ENCODE results near the gene LIMS2.
A peak's percentile ranks its signal among the peaks of the same experiment; 100 is the strongest.

The LIMS2 gene

GRCh38 chr2:127700527-127701192 is 25.3 kb upstream of the LIMS2 start:
- DNase-seq = peak; percentile 17

GRCh38 chr2:127698553-127699355 is 23.4 kb upstream of the LIMS2 start:
- no peak for DNase-seq

- no peak for DNase-seq
These were observed 22.3 kb upstream of the LIMS2 start for GRCh38 chr2:127697482-127698180.

- peak; percentile 41 for DNase-seq
These were observed 20.5 kb upstream of the LIMS2 start for GRCh38 chr2:127695491-127696472.

- DNase-seq = no peak
These were observed 19.7 kb upstream of the LIMS2 start for GRCh38 chr2:127694986-127695385.

GRCh38 chr2:127690696-127691095 is 15.4 kb upstream of the LIMS2 start:
- no peak for DNase-seq

- DNase-seq = no peak
These were observed 13.1 kb upstream of the LIMS2 start for GRCh38 chr2:127688405-127688804.

- DNase-seq = no peak
These were observed 10.2 kb upstream of the LIMS2 start for GRCh38 chr2:127685410-127686080.

GRCh38 chr2:127683757-127684156 is 8.4 kb upstream of the LIMS2 start:
- no peak for DNase-seq

- DNase-seq = no peak
These were observed 7.7 kb upstream of the LIMS2 start for GRCh38 chr2:127683056-127683455.

- no peak for DNase-seq
These were observed 6.9 kb upstream of the LIMS2 start for GRCh38 chr2:127681976-127682857.

- DNase-seq = no peak
These were observed 6.0 kb upstream of the LIMS2 start for GRCh38 chr2:127681288-127681804.

GRCh38 chr2:127680706-127681287 is 5.5 kb upstream of the LIMS2 start:
- DNase-seq = no peak

- DNase-seq = no peak
These were observed 4.5 kb upstream of the LIMS2 start for GRCh38 chr2:127679680-127680361.

- DNase-seq = no peak
These were observed 3.7 kb upstream of the LIMS2 start for GRCh38 chr2:127678991-127679390.

GRCh38 chr2:127678531-127678930 is 3.2 kb upstream of the LIMS2 start:
- no peak for DNase-seq

GRCh38 chr2:127676906-127677305 is 1.6 kb upstream of the LIMS2 start:
- DNase-seq = no peak

- no peak for DNase-seq
These were observed 805 bp downstream of the LIMS2 start for GRCh38 chr2:127674241-127675209.

All from activated CD4-positive, alpha-beta T cell treated with anti-CD3 and anti-CD28 coated beads, Interleukin-2, amount 50 U/mL, for 1 hour (primary cell).